HuH-7.5 (cell line): ENCODE results near the gene CSMD2.
"Not testable (repeated sequence)": the region's sequence is repeated elsewhere in the genome, so short reads cannot be mapped to it uniquely, and the experiment has no call there.

Source experiments
- DNase-seq: peaks from one replicate; pipeline ENCODE4 v3.0.0; 2011; ENCODE audit warnings: low spot score

CSMD2 gene

DNA sequence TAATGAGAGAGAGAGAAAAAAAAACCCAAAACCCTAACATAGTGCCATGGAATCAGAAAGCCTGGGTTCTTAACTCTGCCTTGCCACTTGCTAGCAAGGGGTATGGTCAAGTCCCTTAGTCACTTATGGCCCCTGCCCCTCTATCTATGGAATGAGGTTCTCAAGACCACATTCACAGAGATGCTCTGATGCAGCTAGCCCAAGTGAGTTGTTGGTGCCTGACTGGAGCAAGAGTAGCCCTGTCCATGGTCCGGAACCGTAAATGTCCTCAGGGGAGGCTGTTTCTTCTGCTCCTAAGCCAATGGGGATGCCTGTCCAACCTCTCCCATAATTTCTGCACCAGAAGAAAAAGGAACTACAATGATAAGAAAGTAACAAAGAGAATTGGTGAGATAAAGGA, 56.8 kb downstream of the CSMD2 start:
- DNase-seq: no peak

DNA sequence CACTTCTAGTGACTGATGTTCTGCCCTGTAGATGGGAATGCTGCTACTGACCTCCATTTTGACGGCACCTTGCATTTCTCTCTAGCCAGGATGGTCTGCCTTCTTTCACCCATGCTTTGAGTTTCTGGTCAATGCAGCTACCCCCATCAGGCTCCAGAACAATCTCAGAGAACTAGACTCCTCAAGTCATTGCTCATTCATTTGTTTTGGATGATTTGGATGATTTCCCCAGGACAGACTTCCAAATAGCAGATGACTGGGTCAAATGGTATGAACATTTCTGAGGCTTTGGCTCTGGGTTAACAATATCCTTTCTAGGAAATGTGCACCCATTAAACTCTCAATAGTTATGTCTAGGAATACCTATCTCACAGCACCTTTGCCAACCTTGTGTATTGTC, 63.9 kb downstream of the CSMD2 start:
- no peak for DNase-seq

DNA sequence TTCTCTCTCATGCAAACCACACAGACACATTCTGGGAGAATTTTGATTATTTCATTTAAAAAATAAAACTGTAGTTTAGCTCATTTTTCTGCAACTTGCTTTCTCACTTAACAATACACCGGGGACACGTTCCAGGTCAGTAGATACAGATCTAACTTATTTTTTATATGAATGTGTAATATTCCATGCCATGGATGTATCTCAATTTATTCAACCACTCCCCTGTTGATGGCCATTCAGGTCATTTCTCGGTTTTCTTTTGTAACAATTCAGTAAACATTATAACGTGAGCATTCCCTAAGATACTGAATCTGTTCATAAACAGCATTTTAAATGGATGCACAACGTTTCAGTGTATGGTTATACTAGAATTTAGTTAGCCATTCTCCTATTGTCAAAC, 64.7 kb downstream of the CSMD2 start:
- DNase-seq: no peak

DNA sequence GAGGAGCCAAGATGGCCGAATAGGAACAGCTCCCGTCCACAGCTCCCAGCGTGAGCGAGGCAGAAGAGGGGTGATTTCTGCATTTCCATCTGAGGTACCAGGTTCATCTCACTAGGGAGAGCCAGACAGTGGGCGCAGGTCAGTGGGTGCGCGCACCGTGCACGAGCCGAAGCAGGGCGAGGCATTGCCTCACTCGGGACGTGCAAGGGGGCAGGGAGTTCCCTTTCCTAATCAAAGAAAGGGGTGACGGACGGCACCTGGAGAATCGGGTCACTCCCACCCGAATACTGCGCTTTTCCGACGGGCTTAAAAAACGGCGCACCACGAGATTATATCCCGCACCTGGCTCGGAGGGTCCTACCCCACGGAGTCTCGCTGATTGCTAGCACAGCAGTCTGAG, 72.6 kb downstream of the CSMD2 start:
- DNase-seq: not testable (repeated sequence)

DNA sequence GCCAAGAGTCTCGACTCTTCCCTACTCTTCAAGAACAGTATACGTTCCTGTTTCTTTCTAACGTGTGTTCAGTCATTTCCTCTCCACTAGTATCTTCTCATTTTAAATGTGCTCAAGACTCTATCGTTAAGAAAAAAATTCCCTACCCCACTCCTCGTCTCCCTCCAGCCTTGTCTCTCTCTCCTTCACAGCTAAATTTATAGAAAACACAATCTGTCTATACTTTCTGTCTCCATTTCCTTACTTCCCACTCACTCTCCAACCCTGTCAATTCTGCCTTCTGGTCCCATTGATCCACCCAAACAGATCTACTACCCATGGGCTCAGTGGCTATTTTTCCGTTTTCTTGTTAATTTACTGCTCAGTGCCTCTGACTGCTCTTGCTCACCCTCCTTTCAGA, 75.3 kb downstream of the CSMD2 start:
- DNase-seq: no peak

DNA sequence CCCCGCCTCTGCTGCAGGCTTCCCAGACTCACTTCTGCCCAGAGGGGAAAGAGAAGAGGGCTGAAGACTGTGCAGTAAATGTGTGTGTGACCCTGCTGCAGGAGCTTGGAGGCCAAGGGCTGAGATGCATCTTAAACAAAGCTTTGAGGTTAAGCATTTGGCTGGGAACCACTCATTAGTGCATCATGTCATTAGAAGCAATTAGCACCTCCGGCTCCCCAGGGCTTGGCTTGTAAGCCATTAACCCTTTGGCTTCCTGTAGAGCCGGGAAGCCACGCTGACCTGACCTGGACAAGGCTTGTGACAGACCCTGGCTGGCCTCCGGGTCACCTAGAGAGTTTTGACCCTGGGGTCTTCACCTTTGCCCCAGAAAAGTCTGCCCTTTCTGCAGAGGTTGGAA, 77.0 kb downstream of the CSMD2 start:
- DNase-seq: no peak

DNA sequence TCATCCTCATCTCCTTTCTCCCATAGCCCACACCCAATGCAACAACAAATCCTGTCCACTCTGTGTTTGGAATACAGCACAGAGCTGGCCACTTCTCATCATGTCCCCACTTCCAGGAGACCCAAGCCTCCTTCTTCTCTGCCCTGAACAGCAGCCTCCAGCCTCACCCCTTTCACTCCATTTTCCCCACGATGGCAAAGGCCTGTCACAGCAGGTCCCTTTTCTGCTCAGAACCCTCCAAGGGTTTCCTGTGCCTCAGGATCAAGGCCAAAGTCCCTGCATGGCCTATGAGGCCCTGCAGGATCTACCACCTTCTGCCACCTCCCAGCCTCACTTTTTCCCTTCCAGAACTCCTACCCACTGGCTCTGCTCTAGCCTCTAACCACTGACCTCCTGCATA, 78.5 kb downstream of the CSMD2 start:
- DNase-seq: no peak

DNA sequence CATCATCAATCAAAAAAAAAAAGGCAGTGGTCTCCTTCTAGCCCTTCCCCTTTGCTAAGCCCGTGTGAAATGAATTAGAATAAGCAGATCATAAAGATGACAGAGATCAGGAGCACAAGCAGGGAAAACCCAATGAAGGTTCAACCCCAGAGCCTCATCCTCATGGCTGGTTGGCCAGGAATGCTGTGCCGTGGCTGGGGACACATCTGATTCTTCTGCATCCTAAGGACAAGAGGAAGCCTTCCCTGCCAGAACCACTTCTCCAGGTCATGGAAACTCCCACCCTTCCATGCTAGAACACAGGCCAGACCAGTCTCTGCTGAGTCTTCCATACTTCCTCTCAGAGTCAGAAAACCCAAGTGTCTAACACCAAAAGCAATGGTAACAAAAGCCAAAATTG, 81.1 kb downstream of the CSMD2 start:
- no peak for DNase-seq

DNA sequence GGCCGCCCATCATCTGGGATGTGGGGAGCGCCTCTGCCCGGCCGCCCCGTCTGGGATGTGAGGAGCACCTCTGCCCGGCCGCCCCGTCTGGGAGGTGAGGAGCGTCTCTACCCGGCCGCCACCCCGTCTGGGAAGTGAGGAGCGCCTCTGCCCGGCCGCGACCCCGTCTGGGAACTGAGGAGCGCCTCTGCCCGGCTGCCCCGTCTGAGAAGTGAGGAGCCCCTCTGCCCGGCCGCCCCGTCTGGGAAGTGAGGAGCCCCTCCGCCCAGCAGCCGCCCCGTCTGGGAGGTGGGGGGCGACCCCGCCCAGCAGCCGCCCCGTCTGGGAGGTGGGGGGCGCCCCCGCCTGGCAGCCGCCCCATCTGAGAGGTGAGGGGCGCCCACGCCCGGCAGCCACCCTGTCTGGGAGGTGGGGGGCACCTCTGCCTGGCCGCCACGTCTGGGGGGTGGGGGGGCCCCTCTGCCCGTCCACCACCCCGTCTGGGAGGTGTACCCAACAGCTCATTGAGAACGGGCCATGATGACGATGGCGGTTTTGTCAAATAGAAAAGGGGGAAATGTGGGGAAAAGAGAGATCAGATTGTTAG, 82.9 kb downstream of the CSMD2 start:
- DNase-seq: not testable (repeated sequence)

DNA sequence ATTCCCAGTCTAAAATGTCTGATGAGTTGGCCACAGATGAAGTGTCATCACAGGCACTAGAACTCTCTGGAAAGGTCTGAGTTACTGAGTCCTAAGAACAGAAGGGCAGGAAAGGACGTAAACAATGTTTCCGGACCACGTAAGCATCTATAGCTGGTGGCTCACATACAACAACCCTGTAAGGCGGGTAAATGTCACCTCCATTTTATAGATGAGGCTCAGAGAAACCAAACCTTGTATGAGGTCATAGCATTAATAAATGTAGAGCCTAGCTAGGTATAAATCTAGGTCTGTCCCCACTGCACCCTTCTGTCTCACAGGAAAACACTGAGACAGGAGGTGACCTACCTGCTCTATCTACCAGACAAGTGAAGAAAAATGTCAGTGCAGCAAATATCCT, 86.6 kb downstream of the CSMD2 start:
- DNase-seq: no peak

DNA sequence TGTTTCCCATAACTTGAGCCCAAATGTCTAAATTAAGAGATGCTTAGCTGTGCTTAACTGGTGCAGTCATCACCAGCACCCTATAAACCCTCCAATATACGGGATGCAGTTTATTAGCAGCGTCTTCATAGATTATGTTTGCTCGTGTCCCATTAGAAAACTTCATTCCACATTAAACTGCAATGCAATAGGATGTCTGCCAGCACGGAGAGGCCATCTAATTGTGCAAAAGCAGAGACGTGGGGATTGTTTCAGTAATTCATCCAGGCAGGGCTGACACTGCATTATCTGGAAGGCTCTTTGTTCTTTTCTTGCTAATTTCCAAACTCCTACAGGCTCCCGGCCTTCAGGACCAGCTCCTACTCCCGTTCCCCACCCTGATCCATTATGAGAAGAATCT, 89.5 kb downstream of the CSMD2 start:
- no peak for DNase-seq

DNA sequence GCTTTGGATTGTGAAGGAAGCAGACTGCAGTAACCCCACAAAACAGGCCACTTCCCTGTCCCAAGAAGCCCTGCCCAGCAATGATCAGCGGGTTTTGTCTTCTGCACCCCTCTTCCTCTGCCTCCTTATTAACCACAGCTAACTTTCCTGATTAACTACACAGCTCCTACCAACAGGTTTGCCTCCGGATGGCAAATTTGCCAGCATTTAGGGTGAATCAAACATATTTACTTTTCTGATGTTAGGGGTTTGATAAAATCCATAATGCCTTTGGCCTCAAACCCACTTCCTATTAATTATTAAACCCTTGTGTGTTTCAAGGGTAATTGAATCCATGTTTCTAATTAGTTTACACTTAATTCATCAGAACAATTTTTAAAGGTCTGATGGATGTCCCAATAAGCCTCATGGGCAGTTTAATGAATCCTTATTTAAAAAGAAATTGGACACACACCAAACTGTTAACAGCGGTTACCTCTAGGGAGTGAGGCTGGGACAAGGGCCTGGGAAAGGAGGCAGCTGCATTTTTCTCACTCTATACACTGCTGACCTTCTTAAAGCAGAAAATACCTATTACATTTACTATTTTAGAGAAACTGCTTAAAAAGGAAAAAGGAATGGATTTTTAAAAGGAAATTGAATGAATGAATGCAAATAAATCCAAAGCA, 91.9 kb downstream of the CSMD2 start:
- no peak for DNase-seq

DNA sequence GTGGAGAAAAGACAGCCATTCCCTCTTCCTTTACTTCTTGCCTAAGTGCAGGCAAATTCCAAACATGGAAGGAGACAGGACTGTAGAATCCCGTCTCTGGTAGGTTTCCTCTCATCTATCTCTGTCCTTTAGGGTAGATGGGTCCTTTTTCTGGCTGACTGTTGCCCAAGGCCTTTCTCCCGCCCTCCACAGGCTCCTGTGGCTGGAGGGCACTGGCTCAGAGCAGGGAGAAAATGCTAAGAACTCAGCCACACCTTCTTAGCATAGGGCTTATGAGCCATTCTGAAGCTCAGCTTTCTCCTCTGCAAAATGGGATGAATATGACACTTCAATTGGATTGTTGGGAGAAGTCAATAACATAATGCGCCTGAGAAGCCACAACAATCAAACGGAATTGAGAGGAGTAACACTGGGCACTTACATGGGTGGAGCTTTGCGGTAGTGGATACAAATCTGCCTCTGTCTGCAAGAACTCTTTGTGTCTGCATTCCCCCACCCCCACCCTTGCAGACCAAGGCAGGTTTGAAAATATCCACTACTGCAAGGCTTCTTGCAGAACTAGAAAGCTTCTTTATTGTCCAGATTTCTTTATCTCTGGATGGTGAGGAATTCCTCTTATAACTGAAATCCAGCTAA, 94.7 kb downstream of the CSMD2 start:
- no peak for DNase-seq

DNA sequence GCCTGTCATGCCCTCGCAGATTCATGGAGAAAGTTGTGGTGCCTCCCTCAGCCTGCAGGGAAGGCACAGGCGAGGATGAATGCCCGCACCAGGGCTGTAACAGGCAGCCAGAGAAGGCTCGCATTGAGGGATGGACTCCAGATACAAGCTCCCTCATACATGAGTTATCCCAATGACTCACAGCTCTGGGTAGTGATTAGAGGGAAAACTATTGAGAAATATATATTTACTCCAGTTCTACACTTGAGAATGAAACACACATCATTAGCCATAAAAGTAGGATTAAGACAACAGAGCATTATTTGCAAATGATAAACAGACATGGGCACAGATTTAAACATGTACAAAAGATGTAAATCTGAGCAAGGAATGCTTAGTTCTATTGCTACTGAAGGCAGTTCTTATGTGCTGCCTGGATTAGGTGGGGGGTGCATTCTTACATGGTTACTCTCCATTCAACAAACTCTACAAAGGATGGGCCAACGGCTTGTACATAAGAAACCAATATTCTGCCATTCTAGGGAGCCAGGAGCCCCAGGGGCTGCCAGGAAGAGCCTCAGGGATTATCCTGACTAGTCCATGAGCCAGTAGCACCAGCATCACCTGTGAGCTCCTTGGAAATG, 97.9 kb downstream of the CSMD2 start:
- no peak for DNase-seq

DNA sequence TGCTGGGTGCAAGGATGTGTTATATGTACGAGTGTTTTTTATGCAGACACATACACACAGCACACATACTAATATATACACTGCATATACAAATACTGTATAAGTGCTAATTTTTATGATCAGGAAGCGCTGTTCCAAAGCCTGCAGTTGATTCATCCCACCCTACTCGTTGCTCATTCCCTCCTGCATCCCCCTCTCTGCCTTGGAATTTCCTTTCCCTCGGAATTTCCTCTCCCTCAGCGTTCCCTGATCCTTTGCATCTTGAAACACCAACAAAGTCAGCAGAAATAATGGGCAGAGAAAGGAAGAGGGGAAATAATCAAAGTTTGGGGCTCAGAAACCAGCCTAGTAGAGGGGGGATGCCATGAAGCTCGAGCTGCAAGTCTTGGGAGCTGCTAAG, 98.9 kb downstream of the CSMD2 start:
- DNase-seq: no peak

DNA sequence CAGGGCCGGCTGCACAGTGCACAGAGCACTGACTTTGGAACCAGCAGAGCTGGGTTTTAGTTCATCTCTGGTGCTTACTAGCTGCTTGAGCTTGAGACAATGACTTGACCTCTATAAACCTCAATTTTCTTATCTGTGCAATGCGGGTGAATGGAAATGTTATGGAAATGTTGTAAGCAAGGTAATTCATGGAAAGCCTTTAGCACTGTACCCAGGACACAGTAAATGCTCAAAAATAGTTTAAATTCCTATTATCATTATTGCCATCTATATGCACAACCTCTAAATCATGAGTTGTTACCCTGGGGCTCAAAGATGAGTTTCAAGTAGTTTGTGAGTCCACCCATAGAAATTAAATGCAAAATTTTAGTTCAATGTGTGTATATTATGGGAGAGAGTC, 99.5 kb downstream of the CSMD2 start:
- no peak for DNase-seq

DNA sequence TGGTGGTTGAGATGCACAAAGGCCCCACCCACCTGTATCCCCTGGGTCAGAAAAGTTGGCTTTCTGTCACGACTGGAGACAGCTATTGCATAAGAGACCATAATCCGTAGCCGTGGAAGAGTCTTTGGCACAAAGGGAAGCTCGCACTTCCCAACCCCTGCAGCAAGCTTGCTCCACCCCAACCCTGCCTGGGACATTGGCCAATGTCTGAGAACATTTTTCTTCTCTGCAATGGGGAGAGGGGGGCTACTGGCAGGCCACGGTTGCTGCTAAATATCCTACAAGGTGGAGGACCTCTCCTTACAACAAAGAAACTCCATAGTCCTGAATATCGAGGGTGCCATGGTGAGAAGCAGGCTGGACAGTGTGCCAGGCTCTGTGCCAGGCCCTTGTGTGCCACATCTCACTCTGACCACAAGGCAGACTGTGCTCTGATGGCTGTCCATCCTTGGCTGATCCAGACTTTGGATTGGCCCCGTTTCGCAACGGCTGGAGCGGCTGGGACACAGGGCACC, 104.1 kb downstream of the CSMD2 start:
- DNase-seq: no peak

DNA sequence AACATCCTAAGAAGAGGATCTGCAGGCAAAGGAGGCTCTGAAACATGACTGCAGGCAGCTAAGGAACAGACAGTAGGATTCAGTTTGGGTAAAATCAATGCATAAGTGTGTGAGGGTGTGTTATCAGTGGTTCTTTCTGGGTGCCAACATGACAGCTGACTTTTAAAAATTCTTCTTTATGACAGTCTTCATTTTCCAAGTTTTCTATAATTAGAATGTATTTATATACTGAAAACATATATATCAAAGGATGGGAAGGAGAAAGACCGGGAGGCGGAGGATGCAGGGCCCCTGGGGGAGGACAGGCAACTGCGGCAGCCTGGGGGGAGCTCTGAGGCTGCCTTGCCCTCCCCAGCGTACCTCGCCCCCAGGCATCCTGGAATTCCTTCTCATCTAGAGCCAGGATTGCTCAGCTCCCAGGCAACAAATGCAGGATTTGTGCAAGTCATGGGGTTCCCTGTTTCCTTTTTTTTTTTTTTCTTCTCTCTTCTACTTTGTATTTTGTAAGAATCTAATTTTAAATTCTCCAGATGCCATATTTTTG, 104.8 kb downstream of the CSMD2 start:
- DNase-seq: no peak

DNA sequence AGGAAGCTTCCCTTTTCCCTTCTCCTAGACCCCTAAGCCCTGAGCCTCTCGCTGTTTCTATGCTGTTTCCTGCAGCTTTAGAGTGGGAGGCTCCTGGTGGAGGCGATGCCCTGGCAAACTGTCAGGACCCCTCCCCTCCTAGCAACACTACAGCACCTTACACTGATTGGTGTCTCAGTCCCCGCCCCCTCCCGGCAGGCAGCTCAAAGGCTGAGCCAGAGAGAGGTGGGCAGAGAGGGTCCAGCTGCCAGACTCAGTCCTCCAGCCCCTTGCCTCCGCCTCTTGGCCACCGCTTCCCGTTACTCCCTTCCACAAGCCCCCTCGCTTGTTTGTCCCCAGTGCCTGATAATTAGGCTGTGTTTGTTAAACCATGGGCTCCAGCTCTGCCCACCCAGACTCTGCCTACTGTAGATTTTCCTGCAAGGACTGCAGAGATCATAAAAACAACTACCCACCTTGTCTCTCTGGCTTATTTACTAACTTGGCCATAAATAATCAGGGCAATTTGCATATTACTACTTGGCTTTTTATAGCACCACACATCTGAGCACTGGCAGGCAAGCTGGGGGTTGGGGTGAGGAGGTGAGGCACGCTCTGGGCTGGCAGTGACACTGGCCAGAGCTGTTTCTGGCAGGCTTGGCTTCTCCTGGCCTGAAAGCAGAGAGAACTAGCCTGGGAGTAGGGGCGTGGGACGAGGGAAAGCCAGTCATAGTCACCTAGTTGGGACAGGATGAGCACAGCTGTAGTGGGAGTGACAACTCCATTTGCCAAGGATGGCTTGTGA, 107.5 kb downstream of the CSMD2 start:
- no peak for DNase-seq

DNA sequence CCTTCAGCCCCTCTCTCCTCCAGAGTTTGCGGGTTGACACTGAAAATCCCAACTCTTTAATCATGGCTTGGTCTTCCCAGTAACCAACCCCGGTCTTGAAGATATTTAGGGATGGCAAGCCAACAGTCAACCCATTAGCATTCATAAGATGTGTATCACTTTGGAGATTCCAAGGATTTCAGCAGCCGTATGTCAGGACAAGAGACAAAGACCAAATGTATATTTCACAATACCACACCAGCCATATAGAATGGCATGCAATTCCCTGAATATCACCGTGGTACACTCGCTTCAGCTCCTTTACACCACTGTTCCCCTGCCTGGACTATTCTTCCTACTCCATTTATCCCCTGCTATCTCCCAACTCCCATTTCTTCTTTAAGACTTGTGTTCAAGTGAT, 109.2 kb downstream of the CSMD2 start:
- DNase-seq: no peak

DNA sequence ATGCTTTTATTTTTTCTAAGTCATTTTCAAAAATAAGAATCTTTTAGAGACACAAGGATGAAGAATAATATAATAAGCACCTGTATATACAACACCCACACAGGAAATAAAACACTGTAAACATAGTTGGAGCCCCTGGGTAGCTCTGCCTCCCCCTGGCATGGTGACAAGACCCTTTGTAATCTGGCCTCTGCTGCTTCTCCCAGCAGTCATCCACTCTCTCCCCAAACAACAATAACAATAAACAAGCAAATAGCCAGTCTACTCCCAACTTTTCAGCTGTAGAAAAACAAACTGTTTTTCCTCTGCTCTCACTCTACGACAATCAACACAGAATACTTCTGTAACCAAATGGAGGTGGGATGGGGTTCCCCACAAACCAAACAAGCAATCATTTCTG, 110.1 kb downstream of the CSMD2 start:
- no peak for DNase-seq

DNA sequence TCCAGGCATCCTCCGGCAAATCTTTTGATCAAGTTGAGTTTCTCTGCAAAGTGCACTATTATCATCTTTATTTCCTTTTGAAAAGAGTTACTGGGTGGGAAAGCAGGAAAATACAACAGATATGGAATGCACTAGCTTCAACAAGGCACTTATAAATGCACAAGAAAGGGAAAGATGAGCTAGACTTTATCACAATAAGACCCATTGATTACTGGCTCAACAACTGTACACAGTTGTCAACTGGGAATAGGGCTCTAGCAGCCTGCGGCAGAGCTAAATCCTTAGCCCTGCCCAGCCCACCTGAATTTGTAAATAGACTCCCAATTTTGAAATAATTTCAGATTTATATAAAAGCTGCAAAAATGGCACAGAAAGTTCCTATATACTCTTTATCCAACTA, 111.4 kb downstream of the CSMD2 start:
- no peak for DNase-seq
